SU-DHL-6 (cell line): ENCODE measurements around the gene HK1.
"Not testable (repeated sequence)": the region's sequence is repeated elsewhere in the genome, so short reads cannot be mapped to it uniquely, and the experiment has no call there.

ENCODE experiments used
- CTCF ChIP-seq: fragments of 200-600 bp; sonication (generic); IDR thresholded peaks from one replicate; pipeline ENCODE4 v1.5.1; 2017; ENCODE audit warnings: antibody characterized with exemption, mild to moderate bottlenecking, low read length, moderate library complexity; ENCODE audit not compliant: insufficient read depth, poor library complexity, severe bottlenecking
- EZH2phosphoT487 ChIP-seq: fragments of 200-600 bp; sonication (generic), shearing (Covaris generic); conservative IDR thresholded peaks from 2 replicates; pipeline ENCODE4 v1.6.1; 2018; ENCODE audit warnings: mild to moderate bottlenecking, antibody characterized with exemption, low read length, moderate library complexity, mixed read lengths

- not testable (repeated sequence) for TF ChIP-seq CTCF, EZH2phosphoT487
These were observed 6.1 kb downstream of the HK1 start for GRCh38 chr10:69284402-69284801.
